ENCODE data around the gene POP4.

DNA sequence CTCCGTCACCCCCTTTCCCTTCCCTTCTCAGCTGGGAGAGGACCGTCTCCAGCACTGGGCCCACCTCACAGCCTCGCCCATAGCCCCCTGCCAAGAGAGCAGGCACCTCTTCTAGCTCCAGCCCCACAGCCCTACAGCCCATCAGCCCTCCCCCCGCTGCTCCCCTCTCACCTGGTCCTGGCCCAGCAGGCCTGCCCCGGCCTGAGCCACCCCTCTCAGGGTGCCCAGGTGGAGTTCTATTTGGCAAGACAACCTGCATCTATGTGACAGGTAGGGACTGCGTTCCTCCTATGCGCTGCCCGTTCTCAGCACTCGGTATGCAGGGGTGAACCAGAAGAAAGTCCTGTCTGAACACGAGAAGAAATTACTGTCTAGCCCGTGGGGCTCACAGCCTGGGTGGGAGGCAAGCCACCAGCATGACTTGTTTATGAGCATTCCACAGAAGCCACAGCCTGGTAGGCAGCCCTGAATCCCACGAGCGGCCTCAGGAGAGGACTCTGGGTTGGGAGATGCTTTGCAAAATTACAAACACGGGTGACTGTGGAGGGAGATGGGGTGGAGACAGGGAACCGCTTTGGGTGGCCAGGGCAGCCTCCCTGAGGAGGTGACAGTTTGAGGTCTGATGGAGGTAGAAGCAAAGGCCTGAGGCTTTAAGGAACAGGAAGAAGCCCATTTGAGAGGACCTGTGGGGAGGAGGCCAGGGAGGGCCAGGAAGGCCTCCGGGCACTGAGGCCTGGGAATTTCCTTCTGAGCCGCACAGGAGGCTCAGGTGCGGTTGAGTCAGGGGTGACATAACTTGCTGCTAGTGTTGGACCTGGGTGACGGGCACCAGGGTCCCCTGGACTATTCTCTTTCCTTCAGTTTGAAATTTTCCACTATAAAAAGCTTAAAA is 58.0 kb downstream of the POP4 start:
- TF ChIP-seq NBN (IDR thresholded peaks at IDR 0.05) = no peak
- TF ChIP-seq TAF1 (IDR thresholded peaks at IDR 0.05; ENCODE audit: borderline replicate concordance, low read depth, low read length) = no peak
- no peak for TF ChIP-seq TCF7 (IDR thresholded peaks at IDR 0.05; ENCODE audit: borderline replicate concordance)
- TF ChIP-seq, protein P1, sequence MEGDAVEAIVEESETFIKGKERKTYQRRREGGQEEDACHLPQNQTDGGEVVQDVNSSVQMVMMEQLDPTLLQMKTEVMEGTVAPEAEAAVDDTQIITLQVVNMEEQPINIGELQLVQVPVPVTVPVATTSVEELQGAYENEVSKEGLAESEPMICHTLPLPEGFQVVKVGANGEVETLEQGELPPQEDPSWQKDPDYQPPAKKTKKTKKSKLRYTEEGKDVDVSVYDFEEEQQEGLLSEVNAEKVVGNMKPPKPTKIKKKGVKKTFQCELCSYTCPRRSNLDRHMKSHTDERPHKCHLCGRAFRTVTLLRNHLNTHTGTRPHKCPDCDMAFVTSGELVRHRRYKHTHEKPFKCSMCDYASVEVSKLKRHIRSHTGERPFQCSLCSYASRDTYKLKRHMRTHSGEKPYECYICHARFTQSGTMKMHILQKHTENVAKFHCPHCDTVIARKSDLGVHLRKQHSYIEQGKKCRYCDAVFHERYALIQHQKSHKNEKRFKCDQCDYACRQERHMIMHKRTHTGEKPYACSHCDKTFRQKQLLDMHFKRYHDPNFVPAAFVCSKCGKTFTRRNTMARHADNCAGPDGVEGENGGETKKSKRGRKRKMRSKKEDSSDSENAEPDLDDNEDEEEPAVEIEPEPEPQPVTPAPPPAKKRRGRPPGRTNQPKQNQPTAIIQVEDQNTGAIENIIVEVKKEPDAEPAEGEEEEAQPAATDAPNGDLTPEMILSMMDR (IDR thresholded peaks at IDR 0.05 in 2 of 3, conservative IDR thresholded peaks at IDR 0.05 in 1 of 3; ENCODE audit: control insufficient read depth in 2 of 3, extremely low read depth in 1 of 3, insufficient read depth in 1 of 3, low read depth in 3 of 3, low read length in 3 of 3) = no peak
- TF ChIP-seq ZNF274 (IDR thresholded peaks at IDR 0.05; ENCODE audit: insufficient read depth, insufficient read length) = no peak
- no peak for TF ChIP-seq POLR2A (IDR thresholded peaks at IDR 0.05; ENCODE audit: low read depth, low read length)
- TF ChIP-seq RFX5 (IDR thresholded peaks at IDR 0.05; ENCODE audit: low read depth, low read length) = no peak
